NK-92 (cell line): Measurements from ENCODE around the gene CNTNAP5.

Experiments used
- DNase-seq: peaks from one replicate; lab custom pipeline; 2025; ENCODE audit not compliant: unreplicated experiment; lab: John Stamatoyannopoulos, UW

Gene CNTNAP5

GRCh38 chr2:124535816-124536215, 510.7 kb downstream of the CNTNAP5 start:
- DNase-seq: no peak

GRCh38 chr2:124536591-124536990, 511.5 kb downstream of the CNTNAP5 start:
- DNase-seq: no peak

- no peak for DNase-seq
These were observed 513.5 kb downstream of the CNTNAP5 start for GRCh38 chr2:124538549-124538948.

- DNase-seq: no peak
These were observed 515.7 kb downstream of the CNTNAP5 start for GRCh38 chr2:124540805-124541204.

GRCh38 chr2:124542932-124543640, 518.0 kb downstream of the CNTNAP5 start:
- DNase-seq: no peak

- no peak for DNase-seq
These were observed 522.6 kb downstream of the CNTNAP5 start for GRCh38 chr2:124547700-124548099.

- no peak for DNase-seq
These were observed 533.3 kb downstream of the CNTNAP5 start for GRCh38 chr2:124558277-124558905.

GRCh38 chr2:124559236-124559635, 534.1 kb downstream of the CNTNAP5 start:
- no peak for DNase-seq

- DNase-seq: no peak
These were observed 535.6 kb downstream of the CNTNAP5 start for GRCh38 chr2:124560592-124561112.

GRCh38 chr2:124561486-124561885, 536.4 kb downstream of the CNTNAP5 start:
- DNase-seq: no peak

GRCh38 chr2:124563426-124563825, 538.3 kb downstream of the CNTNAP5 start:
- no peak for DNase-seq

GRCh38 chr2:124566518-124566970, 541.5 kb downstream of the CNTNAP5 start:
- no peak for DNase-seq

GRCh38 chr2:124570872-124571271, 545.8 kb downstream of the CNTNAP5 start:
- DNase-seq: no peak

GRCh38 chr2:124571836-124572235, 546.7 kb downstream of the CNTNAP5 start:
- no peak for DNase-seq

- no peak for DNase-seq
These were observed 548.0 kb downstream of the CNTNAP5 start for GRCh38 chr2:124572934-124573634.

GRCh38 chr2:124575497-124575896, 550.4 kb downstream of the CNTNAP5 start:
- no peak for DNase-seq

GRCh38 chr2:124580263-124580662, 555.2 kb downstream of the CNTNAP5 start:
- no peak for DNase-seq

- DNase-seq: no peak
These were observed 557.3 kb downstream of the CNTNAP5 start for GRCh38 chr2:124582387-124582786.

GRCh38 chr2:124584615-124585014, 559.5 kb downstream of the CNTNAP5 start:
- no peak for DNase-seq

- DNase-seq: no peak
These were observed 560.2 kb downstream of the CNTNAP5 start for GRCh38 chr2:124585277-124585676.

- DNase-seq: no peak
These were observed 561.1 kb downstream of the CNTNAP5 start for GRCh38 chr2:124586210-124586609.

GRCh38 chr2:124586835-124587234, 561.7 kb downstream of the CNTNAP5 start:
- DNase-seq: no peak
